GM10266 (cell line): ENCODE results near the gene SAFB2.

Experiments used
- DNase-seq: peaks from one replicate; pipeline ENCODE4 v3.0.0; 2012; ENCODE audit errors: extremely low spot score
- CTCF ChIP-seq: IDR thresholded peaks from 2 replicates; pipeline ENCODE4 v1.5.1; 2012; ENCODE audit warnings: mild to moderate bottlenecking, low read depth; ENCODE audit not compliant: control insufficient read depth, insufficient read depth; ENCODE audit errors: missing control alignments

SAFB2 gene

GRCh38 chr19:5622465-5623396 is at the start of gene SAFB2, which contains the start of gene SAFB:
Gene SAFB2 (minus strand): TSS chr19:5622776. CDS start chr19:5622715, 61 bp downstream.
Gene SAFB (plus strand): TSS chr19:5623083. CDS start chr19:5623206, 123 bp downstream.
- no peak for TF ChIP-seq CTCF
- peak; percentile 99 for DNase-seq

- TF ChIP-seq CTCF: no peak
- no peak for DNase-seq
These were observed 49.0 kb upstream of the SAFB2 start for GRCh38 chr19:5671600-5671999.

GRCh38 chr19:5669212-5669611 is 46.6 kb upstream of the SAFB2 start:
- no peak for TF ChIP-seq CTCF

GRCh38 chr19:5667751-5668271 is 45.2 kb upstream of the SAFB2 start:
- no peak for DNase-seq
- TF ChIP-seq CTCF: no peak

More at GRCh38 chr19:5669212-5669611, 46.6 kb upstream of the SAFB2 start:
- DNase-seq: no peak

GRCh38 chr19:5666921-5667610 is 44.5 kb upstream of the SAFB2 start:
- no peak for TF ChIP-seq CTCF
- DNase-seq: no peak

GRCh38 chr19:5665781-5666513 is 43.4 kb upstream of the SAFB2 start:
- no peak for TF ChIP-seq CTCF
- no peak for DNase-seq
